Ovary (tissue), 3 donors: ENCODE results near the gene ZMIZ1.

Experiments used
- EP300 ChIP-seq: sonication (generic); formaldehyde crosslinking; IDR thresholded peaks from one replicate; pipeline ENCODE4 v1.6.1; 2017; ENCODE audit warnings: antibody characterized with exemption
- POLR2A ChIP-seq: fragments of 450-650 bp; IDR thresholded peaks from one replicate; pipeline ENCODE4 v1.6.1; 2017; ENCODE audit warnings: antibody characterized with exemption, mild to moderate bottlenecking, moderate library complexity
- TF ChIP-seq, protein P1 (sequence below), 3 donors: fragments of 450-650 bp in 2 of 3; fragments of 200-600 bp in 1 of 3; IDR thresholded peaks; one replicate each; pipeline versions ENCODE4 v1.5.1 to v1.8.0; 2016 to 2022; ENCODE audit warnings: antibody characterized with exemption in 3 of 3, mild to moderate bottlenecking in 1 of 3
- donor health status: DM: no; HTN: no; CAD: no.

DNA sequence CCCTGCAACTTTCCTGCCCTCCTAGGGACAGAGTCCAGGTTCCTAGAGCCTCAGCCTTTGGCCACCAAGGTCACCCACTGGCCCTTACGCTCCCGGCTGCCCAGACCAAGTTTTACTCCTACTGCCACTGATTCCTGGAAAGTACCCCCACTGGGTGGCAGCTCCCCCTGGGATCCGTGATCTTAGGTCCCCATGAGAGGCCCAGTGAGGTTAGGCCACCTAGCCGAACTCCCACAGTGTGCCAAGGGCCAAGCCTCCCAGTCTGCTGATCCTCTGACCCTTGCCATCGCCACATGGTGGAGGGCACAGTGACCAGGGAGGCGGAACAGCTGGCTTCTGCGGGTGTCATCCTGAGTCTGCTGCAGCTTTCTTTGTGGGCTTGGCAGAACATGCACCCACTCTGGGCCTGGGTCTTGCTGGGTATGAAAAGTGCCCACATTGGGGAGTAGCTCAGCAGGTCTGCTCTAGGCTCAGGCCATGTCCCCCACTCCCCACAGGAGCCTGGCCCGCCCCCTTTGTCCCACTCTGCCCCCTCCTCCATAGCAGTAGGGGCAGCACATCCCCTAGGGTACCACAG lies 238.0 kb downstream of the ZMIZ1 start:
- TF ChIP-seq, protein P1, sequence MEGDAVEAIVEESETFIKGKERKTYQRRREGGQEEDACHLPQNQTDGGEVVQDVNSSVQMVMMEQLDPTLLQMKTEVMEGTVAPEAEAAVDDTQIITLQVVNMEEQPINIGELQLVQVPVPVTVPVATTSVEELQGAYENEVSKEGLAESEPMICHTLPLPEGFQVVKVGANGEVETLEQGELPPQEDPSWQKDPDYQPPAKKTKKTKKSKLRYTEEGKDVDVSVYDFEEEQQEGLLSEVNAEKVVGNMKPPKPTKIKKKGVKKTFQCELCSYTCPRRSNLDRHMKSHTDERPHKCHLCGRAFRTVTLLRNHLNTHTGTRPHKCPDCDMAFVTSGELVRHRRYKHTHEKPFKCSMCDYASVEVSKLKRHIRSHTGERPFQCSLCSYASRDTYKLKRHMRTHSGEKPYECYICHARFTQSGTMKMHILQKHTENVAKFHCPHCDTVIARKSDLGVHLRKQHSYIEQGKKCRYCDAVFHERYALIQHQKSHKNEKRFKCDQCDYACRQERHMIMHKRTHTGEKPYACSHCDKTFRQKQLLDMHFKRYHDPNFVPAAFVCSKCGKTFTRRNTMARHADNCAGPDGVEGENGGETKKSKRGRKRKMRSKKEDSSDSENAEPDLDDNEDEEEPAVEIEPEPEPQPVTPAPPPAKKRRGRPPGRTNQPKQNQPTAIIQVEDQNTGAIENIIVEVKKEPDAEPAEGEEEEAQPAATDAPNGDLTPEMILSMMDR (IDR thresholded peaks at IDR 0.05), result no peak
- TF ChIP-seq POLR2A (no peak), EP300 (no peak)
